Natural killer cell (primary cell): ENCODE data around the gene IGF2R. TPM values are rescaled to one million over a fixed set of nuclear protein-coding genes. Genes with fewer than 3 reads are reported as not detected.

ENCODE experiments used
- ATAC-seq, 3 donors: fragments of 150-1000 bp in 2 of 3; fragments of 200-7000 bp in 1 of 3; cut with Tn5 transposase; 1 replicate in 1 of 3; 2 replicates in 2 of 3; pipeline ENCODE4 v1.10.0; 2021; ENCODE audit warnings: mild to moderate bottlenecking in 2 of 3, moderate library complexity in 2 of 3
- DNase-seq, 2 donors: peaks; one replicate each; pipeline versions ENCODE4 v3.0.0 to v3.0.0-alpha.2; 2013 to 2021; ENCODE audit warnings: mixed read lengths in 1 of 2
- H3K27ac ChIP-seq: one replicate; pipeline ENCODE4 v1.5.1; 2013; ENCODE audit warnings: mild to moderate bottlenecking, low read length
- H3K27me3 ChIP-seq: one replicate; pipeline ENCODE4 v1.6.1; 2013; ENCODE audit warnings: low read length; ENCODE audit not compliant: control insufficient read depth, insufficient read depth
- H3K36me3 ChIP-seq: one replicate; pipeline ENCODE4 v1.6.1; 2013; ENCODE audit warnings: low read length; ENCODE audit not compliant: control insufficient read depth, insufficient read depth
- H3K4me1 ChIP-seq: one replicate; pipeline ENCODE4 v1.6.1; 2013; ENCODE audit warnings: low read length; ENCODE audit not compliant: control insufficient read depth, insufficient read depth
- H3K4me3 ChIP-seq: one replicate; pipeline ENCODE4 v1.5.1; 2013; ENCODE audit warnings: low read length
- H3K9me3 ChIP-seq: one replicate; pipeline ENCODE4 v1.6.1; 2013; ENCODE audit warnings: low read length; ENCODE audit not compliant: control insufficient read depth, insufficient read depth
- H3K27ac Mint-ChIP-seq, 2 donors: one replicate each; pipeline ENCODE4 v1.8.0; 2022; ENCODE audit warnings: mild to moderate bottlenecking in 2 of 2, mixed read lengths in 2 of 2, moderate library complexity in 1 of 2
- H3K27me3 Mint-ChIP-seq, 2 donors: one replicate each; pipeline ENCODE4 v1.8.0; 2022; ENCODE audit warnings: low read depth in 2 of 2, mixed read lengths in 2 of 2
- H3K36me3 Mint-ChIP-seq: one replicate; pipeline ENCODE4 v1.8.0; 2022; ENCODE audit warnings: mixed read lengths
- H3K4me1 Mint-ChIP-seq, 2 donors: one replicate each; pipeline ENCODE4 v1.8.0; 2022; ENCODE audit warnings: mixed read lengths in 2 of 2
- H3K4me3 Mint-ChIP-seq: one replicate; pipeline ENCODE4 v1.8.0; 2022; ENCODE audit warnings: mild to moderate bottlenecking, moderate library complexity, mixed read lengths
- H3K9me3 Mint-ChIP-seq, 2 donors: one replicate each; pipeline ENCODE4 v1.8.0; 2022; ENCODE audit warnings: mixed read lengths in 2 of 2
- CTCF ChIP-seq: fragments of 200-600 bp; IDR thresholded peaks from one replicate; pipeline ENCODE4 v1.8.0; 2022; ENCODE audit warnings: antibody characterized with exemption
- WGBS: methylation state at CpG from one replicate; pipeline ENCODE4 v1.1.7; 2013; ENCODE audit warnings: missing lambda C conversion rate; ENCODE audit not compliant: insufficient coverage; 5-methylcytosine and 5-hydroxymethylcytosine counted together
- intact Hi-C: fragments of 100-400 bp; cut with micrococcal nuclease; formaldehyde crosslinking; loops from one replicate; pipeline ENCODE4 v1.14.2; 2022
- total RNA-seq, 4 donors: library from RNA; stranded (reverse); fragments of 120-200 nt in 1 of 4; gene quantifications; one replicate each; pipeline versions ENCODE4 v1.2.3 to v1.2.4, GENCODE V29; 2013 to 2022

Gene IGF2R
- total RNA-seq, 3 donors from 2014 or later (not counting 1 experiment from before 2014, with no cell fraction given) = 208 to 282 (median 253) TPM

- Mint-ChIP-seq H3K27me3 (peaks cover 2 to 42% of the 10 kb centered on the region in 2 donors), H3K4me1 (peaks cover 0 to 6% of the 10 kb centered on the region in 2 donors), H3K9me3 (no peaks in the 10 kb centered on the region), H3K36me3 (no peaks in the 10 kb centered on the region), H3K4me3 (no peak overlapping the region), H3K27ac (no peak overlapping the region)
- Histone ChIP-seq H3K4me3 (no peak overlapping the region), H3K4me1 (peaks cover 5% of the 10 kb centered on the region), H3K27me3 (no peaks in the 10 kb centered on the region), H3K9me3 (no peaks in the 10 kb centered on the region), H3K36me3 (no peaks in the 10 kb centered on the region), H3K27ac (no peak overlapping the region)
- ATAC-seq = no peak
- no peak for TF ChIP-seq CTCF
- WGBS = 93% methylated on average over 4 of the region's 4 CpGs
- intact Hi-C loops = no loop called here
- DNase-seq = no peak
Observed at GRCh38 chr6:159934181-159934580, 34.7 kb upstream of the IGF2R start.

- TF ChIP-seq CTCF = no peak
Observed at GRCh38 chr6:159935065-159935464, 33.8 kb upstream of the IGF2R start.

GRCh38 chr6:159935633-159936032 lies 33.2 kb upstream of the IGF2R start:
- ATAC-seq = no peak
- Mint-ChIP-seq H3K27me3 (peaks cover 2 to 42% of the 10 kb centered on the region in 2 donors), H3K4me1 (no peaks in the 10 kb centered on the region)

More at GRCh38 chr6:159935065-159935464, 33.8 kb upstream of the IGF2R start:
- no peaks in the 10 kb centered on the region for H3K36me3 Mint-ChIP-seq
- H3K4me1 ChIP-seq = no peaks in the 10 kb centered on the region
- H3K27me3 ChIP-seq = no peaks in the 10 kb centered on the region
- H3K9me3 Mint-ChIP-seq = no peaks in the 10 kb centered on the region
- no peak overlapping the region for H3K27ac ChIP-seq
- no peak overlapping the region for H3K4me3 ChIP-seq
- peaks cover 2 to 42% of the 10 kb centered on the region in 2 donors for H3K27me3 Mint-ChIP-seq
- no peak for ATAC-seq
- H3K4me3 Mint-ChIP-seq = no peak overlapping the region
- no peaks in the 10 kb centered on the region for H3K36me3 ChIP-seq
- H3K9me3 ChIP-seq = no peaks in the 10 kb centered on the region
- DNase-seq = no peak
- WGBS = 97% methylated on average over 2 of the region's 2 CpGs
- intact Hi-C loops = no loop called here
- H3K27ac Mint-ChIP-seq = no peak overlapping the region
- no peaks in the 10 kb centered on the region for H3K4me1 Mint-ChIP-seq

More at GRCh38 chr6:159935633-159936032, 33.2 kb upstream of the IGF2R start:
- Histone ChIP-seq H3K27ac (no peak overlapping the region), H3K4me1 (no peaks in the 10 kb centered on the region), H3K9me3 (no peaks in the 10 kb centered on the region), H3K36me3 (no peaks in the 10 kb centered on the region), H3K4me3 (no peak overlapping the region), H3K27me3 (no peaks in the 10 kb centered on the region)
- Mint-ChIP-seq H3K4me3 (no peak overlapping the region), H3K36me3 (no peaks in the 10 kb centered on the region), H3K9me3 (no peaks in the 10 kb centered on the region), H3K27ac (no peak overlapping the region)
- intact Hi-C loops = no loop called here
- no peak for TF ChIP-seq CTCF
- DNase-seq = no peak
- WGBS = 97% methylated on average over 2 of the region's 2 CpGs
